ENCODE measurements around the gene AGTRAP. TPM values are rescaled to one million over a fixed set of nuclear protein-coding genes. Genes with fewer than 3 reads are reported as not detected.
A peak's percentile ranks its signal among the peaks of the same experiment; 100 is the strongest.

AGTRAP gene
- total RNA-seq, 2 experiments from 2014 or later = 21.3 to 21.8 TPM

DNA sequence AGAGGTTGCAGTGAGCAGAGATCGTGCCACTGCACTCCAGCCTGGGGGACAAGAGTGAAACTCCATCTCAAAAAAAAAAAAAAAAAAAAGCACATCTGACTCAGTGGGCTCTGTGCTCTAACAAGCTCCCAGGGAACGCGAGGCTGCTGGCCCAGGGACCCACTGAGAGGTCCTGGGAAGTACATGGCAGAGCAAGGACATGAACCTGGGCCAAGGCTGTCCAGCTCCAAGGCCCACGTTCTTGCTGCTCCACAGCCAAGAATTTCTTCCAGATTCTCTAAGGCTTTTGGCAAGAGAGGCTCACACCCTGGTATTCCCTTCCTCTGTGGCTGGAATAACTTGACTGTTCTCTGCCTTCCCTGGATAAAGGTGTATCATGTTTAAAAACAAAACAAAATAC, 15.4 kb upstream of the AGTRAP start:
- Histone ChIP-seq H3K27me3 (ENCODE audit: control insufficient read depth in 1 of 2, insufficient read depth in 2 of 2, low read length in 2 of 2) (no peaks in the 10 kb centered on the region), H3K4me3 (ENCODE audit: low read length) (no peak overlapping the region), H3K4me1 (ENCODE audit: insufficient read depth, low read length) (peaks cover 22% of the 10 kb centered on the region), H3K9me3 (ENCODE audit: control insufficient read depth in 1 of 2, insufficient read depth in 1 of 2, low read length in 2 of 2) (no peaks in the 10 kb centered on the region), H3K36me3 (ENCODE audit: insufficient read depth, low read length) (no peaks in the 10 kb centered on the region), H3K27ac (ENCODE audit: low read depth in 1 of 2, low read length in 2 of 2) (no peak overlapping the region)
- H3K27ac Mint-ChIP-seq = no peak overlapping the region
- H3K4me1 Mint-ChIP-seq (ENCODE audit: low read depth) = peaks cover 22% of the 10 kb centered on the region
- ChIA-PET POLR2A (interaction anchor here (0.8 to 2.4 kb wide), 5 partner anchors 10 to 187 kb away, joined by 3 to 52 read pairs (median 10); partner anchors contain the start of genes FBXO6 and MAD2L2), CTCF (interaction anchor here (1.8 to 2.2 kb wide), 5 partner anchors 16 to 683 kb away, joined by 9 to 47 read pairs (median 21); partner anchors contain the start of genes AGTRAP and MAD2L2)
- intact Hi-C loops (cut with DNase I, micrococcal nuclease) = loop anchor here in 1 of 2 experiments (2.0 kb wide), 1 partner anchor 28 kb away; no protein-coding TSS in a partner anchor
- no peaks in the 10 kb centered on the region for H3K36me3 Mint-ChIP-seq (ENCODE audit: low read depth)
- TF ChIP-seq, protein P1, sequence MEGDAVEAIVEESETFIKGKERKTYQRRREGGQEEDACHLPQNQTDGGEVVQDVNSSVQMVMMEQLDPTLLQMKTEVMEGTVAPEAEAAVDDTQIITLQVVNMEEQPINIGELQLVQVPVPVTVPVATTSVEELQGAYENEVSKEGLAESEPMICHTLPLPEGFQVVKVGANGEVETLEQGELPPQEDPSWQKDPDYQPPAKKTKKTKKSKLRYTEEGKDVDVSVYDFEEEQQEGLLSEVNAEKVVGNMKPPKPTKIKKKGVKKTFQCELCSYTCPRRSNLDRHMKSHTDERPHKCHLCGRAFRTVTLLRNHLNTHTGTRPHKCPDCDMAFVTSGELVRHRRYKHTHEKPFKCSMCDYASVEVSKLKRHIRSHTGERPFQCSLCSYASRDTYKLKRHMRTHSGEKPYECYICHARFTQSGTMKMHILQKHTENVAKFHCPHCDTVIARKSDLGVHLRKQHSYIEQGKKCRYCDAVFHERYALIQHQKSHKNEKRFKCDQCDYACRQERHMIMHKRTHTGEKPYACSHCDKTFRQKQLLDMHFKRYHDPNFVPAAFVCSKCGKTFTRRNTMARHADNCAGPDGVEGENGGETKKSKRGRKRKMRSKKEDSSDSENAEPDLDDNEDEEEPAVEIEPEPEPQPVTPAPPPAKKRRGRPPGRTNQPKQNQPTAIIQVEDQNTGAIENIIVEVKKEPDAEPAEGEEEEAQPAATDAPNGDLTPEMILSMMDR (IDR thresholded peaks at IDR 0.05) = no peak
- H3K9me3 Mint-ChIP-seq = no peaks in the 10 kb centered on the region
- DNase-seq = peak in 1 of 14 experiments; percentile 15
- no peak for ATAC-seq (ENCODE audit: poor library complexity)
- no peaks in the 10 kb centered on the region for H3K27me3 Mint-ChIP-seq
- H3K4me3 Mint-ChIP-seq = no peak overlapping the region

DNA sequence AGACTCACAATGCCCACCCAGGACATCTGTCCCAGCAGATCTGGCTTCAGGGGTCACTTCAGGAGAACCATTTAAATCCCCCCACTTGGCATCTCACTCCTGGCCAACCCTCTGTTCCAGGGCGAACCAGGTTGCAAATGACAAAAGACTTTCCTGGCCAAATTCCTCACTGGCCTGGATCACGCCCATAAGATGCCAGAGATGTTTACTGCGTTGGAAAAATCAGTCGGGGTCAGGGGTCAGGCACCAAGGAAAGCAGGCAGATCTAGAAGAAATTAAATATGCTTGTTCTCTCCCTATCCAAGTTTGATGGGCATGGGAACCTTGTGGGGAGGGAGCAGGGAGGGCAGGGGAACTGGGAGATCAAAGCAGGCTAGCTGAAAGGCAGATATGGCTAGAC, 14.6 kb upstream of the AGTRAP start:
- Histone ChIP-seq H3K4me3 (ENCODE audit: low read length) (no peak overlapping the region), H3K27me3 (ENCODE audit: control insufficient read depth in 1 of 2, insufficient read depth in 2 of 2, low read length in 2 of 2) (no peaks in the 10 kb centered on the region), H3K36me3 (ENCODE audit: insufficient read depth, low read length) (no peaks in the 10 kb centered on the region), H3K4me1 (ENCODE audit: insufficient read depth, low read length) (peaks cover 27% of the 10 kb centered on the region), H3K9me3 (ENCODE audit: control insufficient read depth in 1 of 2, insufficient read depth in 1 of 2, low read length in 2 of 2) (no peaks in the 10 kb centered on the region), H3K27ac (ENCODE audit: low read depth in 1 of 2, low read length in 2 of 2) (no peak overlapping the region)
- peaks cover 26% of the 10 kb centered on the region for H3K4me1 Mint-ChIP-seq (ENCODE audit: low read depth)
- TF ChIP-seq, protein P1 (IDR thresholded peaks at IDR 0.05) = no peak
- DNase-seq (no peak), ATAC-seq (ENCODE audit: poor library complexity) (no peak)
- no peaks in the 10 kb centered on the region for H3K36me3 Mint-ChIP-seq (ENCODE audit: low read depth)
- no peaks in the 10 kb centered on the region for H3K9me3 Mint-ChIP-seq
- intact Hi-C loops (cut with DNase I, micrococcal nuclease) = loop anchor here in 1 of 2 experiments (2.0 kb wide), 1 partner anchor 27 kb away; no protein-coding TSS in a partner anchor
- no peak overlapping the region for H3K27ac Mint-ChIP-seq
- no peaks in the 10 kb centered on the region for H3K27me3 Mint-ChIP-seq
- CTCF ChIA-PET = interaction anchor here (1.2 to 1.6 kb wide), 2 partner anchors 57 to 71 kb away, joined by 3 to 4 read pairs; partner anchors contain the start of gene FBXO6
- POLR2A ChIA-PET = interaction anchor here (0.8 to 2.4 kb wide), 2 partner anchors 9 to 57 kb away, joined by 3 to 52 read pairs; partner anchors contain the start of gene FBXO6
- no peak overlapping the region for H3K4me3 Mint-ChIP-seq

DNA sequence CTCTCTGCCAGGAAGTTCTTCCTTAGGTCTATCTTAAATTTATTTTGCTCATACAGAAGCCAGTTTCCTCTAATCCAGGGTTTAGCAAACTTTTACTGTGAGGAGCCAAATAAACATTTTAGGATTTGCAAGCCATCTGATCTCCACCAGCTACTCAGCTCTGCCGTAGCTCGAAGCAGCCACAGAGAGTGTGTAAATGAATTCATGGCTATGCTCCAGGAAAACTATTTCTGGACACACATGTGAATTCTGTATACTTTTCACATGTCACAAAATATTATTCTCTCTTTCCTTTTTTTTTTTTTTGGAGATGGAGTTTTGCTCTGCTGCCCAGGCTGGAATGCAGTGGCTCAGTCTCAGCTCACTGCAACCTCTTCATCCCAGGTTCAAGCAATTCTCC, 13.4 kb upstream of the AGTRAP start:
- H3K27me3 Mint-ChIP-seq = no peaks in the 10 kb centered on the region
- TF ChIP-seq, protein P1 (IDR thresholded peaks at IDR 0.05) = no peak
- ATAC-seq (ENCODE audit: poor library complexity) (no peak), DNase-seq (no peak)
- H3K27ac ChIP-seq (ENCODE audit: low read depth in 1 of 2, low read length in 2 of 2) = no peak overlapping the region
- no peak overlapping the region for H3K27ac Mint-ChIP-seq
- H3K4me3 ChIP-seq (ENCODE audit: low read length) = no peak overlapping the region
- ChIA-PET CTCF (interaction anchor here (1.2 to 1.6 kb wide), 2 partner anchors 59 to 72 kb away, joined by 3 to 4 read pairs; partner anchors contain the start of gene FBXO6), POLR2A (no interaction called here)
- peaks cover 26% of the 10 kb centered on the region for H3K4me1 Mint-ChIP-seq (ENCODE audit: low read depth)
- H3K9me3 ChIP-seq (ENCODE audit: control insufficient read depth in 1 of 2, insufficient read depth in 1 of 2, low read length in 2 of 2) = no peaks in the 10 kb centered on the region
- H3K27me3 ChIP-seq (ENCODE audit: control insufficient read depth in 1 of 2, insufficient read depth in 2 of 2, low read length in 2 of 2) = no peaks in the 10 kb centered on the region
- no peaks in the 10 kb centered on the region for H3K9me3 Mint-ChIP-seq
- intact Hi-C loops (cut with DNase I, micrococcal nuclease) = no loop called here
- peaks cover 32% of the 10 kb centered on the region for H3K4me1 ChIP-seq (ENCODE audit: insufficient read depth, low read length)
- H3K36me3 ChIP-seq (ENCODE audit: insufficient read depth, low read length) = no peaks in the 10 kb centered on the region
- H3K36me3 Mint-ChIP-seq (ENCODE audit: low read depth) = no peaks in the 10 kb centered on the region
- H3K4me3 Mint-ChIP-seq = no peak overlapping the region

All from CD4-positive, alpha-beta T cell (primary cell).